Stimulated activated naive CD8-positive, alpha-beta T cell treated with anti-CD3 and anti-CD28 coated beads, Interleukin-15, Interleukin-2, amounts not matched to agents 100 ng/mL and 50 ng/mL, for 24 hours (primary cell): ENCODE results near the gene YOD1.
A peak's percentile ranks its signal among the peaks of the same experiment; 100 is the strongest.

ENCODE experiments used
- H3K27ac Mint-ChIP-seq: one replicate; pipeline ENCODE4 v1.8.0; 2021; ENCODE audit warnings: mild to moderate bottlenecking, mixed read lengths
- H3K27me3 Mint-ChIP-seq: one replicate; pipeline ENCODE4 v1.8.0; 2021; ENCODE audit warnings: mixed read lengths
- H3K36me3 Mint-ChIP-seq: one replicate; pipeline ENCODE4 v1.8.0; 2021; ENCODE audit warnings: low read depth, mixed read lengths
- H3K4me1 Mint-ChIP-seq: one replicate; pipeline ENCODE4 v1.8.0; 2021; ENCODE audit warnings: low read depth, mixed read lengths
- H3K4me3 Mint-ChIP-seq: one replicate; pipeline ENCODE4 v1.8.0; 2021; ENCODE audit warnings: mild to moderate bottlenecking, mixed read lengths
- H3K9me3 Mint-ChIP-seq: one replicate; pipeline ENCODE4 v1.8.0; 2021; ENCODE audit warnings: mixed read lengths

The YOD1 gene

DNA sequence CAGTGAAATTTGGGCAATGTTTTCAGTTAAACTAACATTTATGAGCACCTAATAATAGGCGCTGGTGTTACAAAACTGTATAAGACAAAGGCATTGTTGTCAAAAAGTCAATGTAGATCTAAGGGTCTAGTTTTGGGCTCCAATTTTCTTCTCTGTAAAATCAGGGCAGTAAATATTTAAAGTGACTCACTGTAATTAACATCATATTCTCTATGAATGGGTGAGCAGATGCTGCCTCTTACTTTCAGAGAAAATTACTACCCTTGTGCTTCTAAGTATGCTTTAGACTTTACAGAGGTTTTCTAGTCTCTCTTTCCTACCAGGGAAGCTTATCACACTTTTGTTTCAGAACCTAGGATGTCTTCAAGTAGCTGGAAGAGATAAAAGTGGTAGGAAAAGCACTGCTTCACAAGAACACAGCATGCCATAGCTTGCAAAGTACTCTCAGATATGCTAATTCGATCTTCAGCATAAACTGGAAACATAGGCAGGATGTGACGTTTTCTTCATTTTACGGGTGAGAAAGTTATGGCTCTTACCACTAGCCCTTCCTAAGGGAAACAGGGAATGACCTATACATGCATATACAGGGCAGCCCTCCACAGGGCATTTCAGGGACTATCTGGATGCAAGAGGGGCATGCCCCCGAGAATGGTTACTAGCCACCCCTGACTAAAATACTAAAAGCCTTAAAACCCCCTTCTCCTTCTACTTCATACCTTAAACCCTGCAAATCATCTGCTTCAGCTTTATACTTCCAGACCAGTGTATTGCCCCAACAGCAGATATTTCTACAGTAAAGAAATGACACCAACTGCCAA lies 21.1 kb downstream of the YOD1 start:
- Mint-ChIP-seq H3K4me1 (no peaks in the 10 kb centered on the region), H3K4me3 (no peak overlapping the region), H3K36me3 (no peaks in the 10 kb centered on the region), H3K27ac (no peak overlapping the region), H3K9me3 (no peaks in the 10 kb centered on the region), H3K27me3 (peaks cover 67% of the 10 kb centered on the region)

DNA sequence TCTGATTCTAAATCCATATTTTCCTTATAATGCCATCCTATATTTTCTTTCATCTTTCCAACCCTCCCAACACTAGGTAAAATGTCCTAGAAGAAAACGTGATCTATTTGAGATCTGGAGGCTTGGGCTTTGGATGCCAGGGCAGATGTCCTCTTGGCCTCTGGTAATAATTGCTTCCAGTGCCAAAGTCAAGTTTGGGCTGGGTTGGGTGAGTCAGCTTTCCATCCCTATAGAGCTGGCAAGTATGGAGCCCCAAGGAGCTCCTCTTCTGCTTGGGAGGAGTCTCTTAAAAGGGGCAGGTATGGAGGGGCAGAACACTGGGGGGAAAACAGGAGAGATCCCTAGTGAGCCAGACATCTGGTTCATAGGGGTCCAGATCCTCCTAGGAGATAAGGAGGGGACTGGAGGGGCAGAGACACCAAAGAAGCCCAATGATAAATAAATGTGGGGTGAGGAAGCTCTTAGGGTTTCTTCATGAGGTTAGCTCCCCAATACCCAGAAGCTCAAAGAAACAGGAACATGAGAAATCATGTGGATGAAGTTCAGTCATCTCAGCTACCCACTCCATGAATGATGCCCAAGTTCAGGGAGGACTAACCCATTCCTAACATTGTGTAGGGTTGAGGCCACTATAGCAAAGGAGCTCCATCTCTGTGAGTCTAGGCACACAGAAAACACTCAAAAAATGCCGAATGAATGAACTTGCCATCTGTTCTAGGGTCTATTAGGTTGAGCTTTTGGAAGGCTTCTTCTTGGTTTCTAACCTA lies 21.9 kb downstream of the YOD1 start:
- H3K27ac Mint-ChIP-seq = no peak overlapping the region
- H3K4me3 Mint-ChIP-seq = no peak overlapping the region
- peaks cover 64% of the 10 kb centered on the region for H3K27me3 Mint-ChIP-seq
- no peaks in the 10 kb centered on the region for H3K9me3 Mint-ChIP-seq
- H3K36me3 Mint-ChIP-seq = no peaks in the 10 kb centered on the region
- H3K4me1 Mint-ChIP-seq = peaks cover 8% of the 10 kb centered on the region

- Mint-ChIP-seq H3K4me1 (peaks cover 11% of the 10 kb centered on the region), H3K27ac (no peak overlapping the region), H3K9me3 (no peaks in the 10 kb centered on the region), H3K27me3 (peaks cover 57% of the 10 kb centered on the region), H3K36me3 (no peaks in the 10 kb centered on the region), H3K4me3 (no peak overlapping the region)
These were observed 23.1 kb downstream of the YOD1 start for GRCh38 chr1:207027921-207028320.

GRCh38 chr1:207027206-207027777 lies 23.7 kb downstream of the YOD1 start:
- H3K27me3 Mint-ChIP-seq = peaks cover 57% of the 10 kb centered on the region
- H3K4me3 Mint-ChIP-seq = no peak overlapping the region
- H3K36me3 Mint-ChIP-seq = no peaks in the 10 kb centered on the region
- peaks cover 11% of the 10 kb centered on the region for H3K4me1 Mint-ChIP-seq
- no peak overlapping the region for H3K27ac Mint-ChIP-seq
- H3K9me3 Mint-ChIP-seq = no peaks in the 10 kb centered on the region

DNA sequence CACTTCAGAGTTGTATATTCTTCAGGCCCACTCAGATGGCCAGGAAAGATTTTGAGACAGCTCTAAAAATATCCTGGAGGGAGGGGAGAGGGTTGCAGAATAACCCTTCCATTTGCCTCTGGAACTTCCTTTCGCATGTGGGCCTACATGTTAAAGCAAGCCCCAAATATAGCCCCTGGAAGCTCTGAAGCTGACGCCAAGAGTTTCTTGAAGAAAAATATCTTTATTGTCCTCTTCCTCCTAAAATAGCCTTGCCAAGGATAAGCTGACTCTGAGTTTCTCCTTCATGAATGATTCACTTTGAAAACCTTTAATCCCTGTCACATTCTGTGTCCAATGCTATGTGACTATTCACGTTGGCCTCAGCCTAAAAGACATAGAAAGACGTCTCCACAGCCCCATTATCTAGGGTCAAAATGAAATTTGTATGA lies 24.9 kb downstream of the YOD1 start:
- H3K36me3 Mint-ChIP-seq = no peaks in the 10 kb centered on the region
- no peak overlapping the region for H3K4me3 Mint-ChIP-seq
- peaks cover 15% of the 10 kb centered on the region for H3K4me1 Mint-ChIP-seq
- H3K9me3 Mint-ChIP-seq = no peaks in the 10 kb centered on the region
- H3K27me3 Mint-ChIP-seq = peaks cover 52% of the 10 kb centered on the region
- H3K27ac Mint-ChIP-seq = no peak overlapping the region

GRCh38 chr1:207025146-207025880 lies 25.7 kb downstream of the YOD1 start:
- Mint-ChIP-seq H3K4me1 (peaks cover 19% of the 10 kb centered on the region), H3K9me3 (no peaks in the 10 kb centered on the region), H3K27ac (no peak overlapping the region), H3K4me3 (no peak overlapping the region), H3K36me3 (no peaks in the 10 kb centered on the region), H3K27me3 (peaks cover 45% of the 10 kb centered on the region)

GRCh38 chr1:207024202-207025145 lies 26.5 kb downstream of the YOD1 start:
- peak overlapping the region; percentile 70 for H3K27ac Mint-ChIP-seq
- H3K9me3 Mint-ChIP-seq = no peaks in the 10 kb centered on the region
- H3K36me3 Mint-ChIP-seq = no peaks in the 10 kb centered on the region
- H3K27me3 Mint-ChIP-seq = peaks cover 38% of the 10 kb centered on the region
- peaks cover 19% of the 10 kb centered on the region for H3K4me1 Mint-ChIP-seq
- H3K4me3 Mint-ChIP-seq = no peak overlapping the region

- Mint-ChIP-seq H3K4me3 (no peak overlapping the region), H3K27ac (no peak overlapping the region), H3K4me1 (peaks cover 19% of the 10 kb centered on the region), H3K9me3 (no peaks in the 10 kb centered on the region), H3K27me3 (peaks cover 29% of the 10 kb centered on the region), H3K36me3 (no peaks in the 10 kb centered on the region)
These were observed 27.9 kb downstream of the YOD1 start for GRCh38 chr1:207022996-207023679.

- Mint-ChIP-seq H3K27ac (no peak overlapping the region), H3K27me3 (peaks cover 20% of the 10 kb centered on the region), H3K4me3 (no peak overlapping the region), H3K36me3 (no peaks in the 10 kb centered on the region), H3K4me1 (peaks cover 19% of the 10 kb centered on the region), H3K9me3 (no peaks in the 10 kb centered on the region)
These were observed 29.0 kb downstream of the YOD1 start for GRCh38 chr1:207021876-207022596.

GRCh38 chr1:207021139-207021861 lies 29.7 kb downstream of the YOD1 start:
- no peak overlapping the region for H3K4me3 Mint-ChIP-seq
- no peak overlapping the region for H3K27ac Mint-ChIP-seq
- H3K36me3 Mint-ChIP-seq = no peaks in the 10 kb centered on the region
- peaks cover 19% of the 10 kb centered on the region for H3K4me1 Mint-ChIP-seq
- H3K9me3 Mint-ChIP-seq = no peaks in the 10 kb centered on the region
- H3K27me3 Mint-ChIP-seq = peaks cover 16% of the 10 kb centered on the region

DNA sequence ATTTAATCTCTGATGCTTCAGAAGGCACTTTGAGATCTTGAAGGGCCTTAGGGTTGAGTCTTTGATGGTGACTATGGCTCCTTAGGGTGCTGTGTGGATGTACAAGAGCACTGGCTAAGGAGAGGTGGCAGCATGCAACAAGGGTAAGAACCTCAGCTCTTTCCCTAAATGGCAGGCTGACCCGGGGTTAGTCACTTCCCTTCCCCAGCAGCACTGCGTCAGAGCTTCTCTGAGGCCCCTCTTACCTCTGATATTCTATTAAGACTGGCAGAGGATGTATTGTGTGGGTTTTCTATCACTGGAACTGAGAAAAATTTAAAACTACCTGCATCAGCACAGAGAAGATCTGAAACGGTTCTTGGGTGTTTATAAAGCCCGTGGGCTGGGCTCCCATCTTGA lies 30.3 kb downstream of the YOD1 start:
- no peaks in the 10 kb centered on the region for H3K36me3 Mint-ChIP-seq
- H3K27me3 Mint-ChIP-seq = peaks cover 13% of the 10 kb centered on the region
- no peak overlapping the region for H3K27ac Mint-ChIP-seq
- H3K9me3 Mint-ChIP-seq = no peaks in the 10 kb centered on the region
- H3K4me3 Mint-ChIP-seq = no peak overlapping the region
- peaks cover 19% of the 10 kb centered on the region for H3K4me1 Mint-ChIP-seq

DNA sequence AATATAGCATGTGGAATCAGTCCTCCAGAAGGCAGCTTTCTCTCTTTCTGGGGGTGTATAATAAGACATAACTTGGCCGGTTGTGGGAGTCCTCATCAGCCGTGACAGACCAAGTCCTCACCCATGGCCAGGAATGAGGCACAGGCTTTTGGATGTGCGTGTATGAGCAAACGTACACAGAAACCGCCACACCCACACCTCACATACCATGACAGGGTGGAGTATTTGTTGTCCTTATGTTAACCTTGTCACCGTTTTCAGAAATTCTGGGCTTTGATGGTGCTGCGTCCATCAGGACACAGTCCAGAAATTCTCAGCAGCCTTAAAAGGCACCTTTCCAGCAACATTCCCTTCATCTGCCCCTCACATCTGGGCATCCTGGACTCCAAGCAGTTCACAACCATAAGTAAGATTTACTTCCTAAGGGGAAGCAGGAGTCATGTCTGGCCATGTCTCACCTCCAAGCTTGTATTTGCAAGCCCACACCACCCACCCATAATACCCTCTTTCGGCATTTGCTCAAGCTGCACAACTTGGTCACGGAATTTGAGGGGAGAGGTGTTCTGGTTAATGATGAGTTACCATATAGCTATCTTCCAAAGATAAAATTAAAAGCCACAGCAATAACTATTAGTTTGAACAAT lies 30.8 kb downstream of the YOD1 start:
- H3K4me1 Mint-ChIP-seq = peaks cover 19% of the 10 kb centered on the region
- H3K36me3 Mint-ChIP-seq = no peaks in the 10 kb centered on the region
- H3K9me3 Mint-ChIP-seq = no peaks in the 10 kb centered on the region
- H3K4me3 Mint-ChIP-seq = no peak overlapping the region
- H3K27me3 Mint-ChIP-seq = peaks cover 9% of the 10 kb centered on the region
- H3K27ac Mint-ChIP-seq = no peak overlapping the region
